IMR-90 (cell line): ENCODE data around the gene FARS2. TPM values are rescaled to one million over a fixed set of nuclear protein-coding genes. Genes with fewer than 3 reads are reported as not detected.

Experiments
- ATAC-seq: fragments of 200-7000 bp; cut with Tn5 transposase; 2 replicates; pipeline ENCODE4 v1.9.1; 2020; ENCODE audit warnings: low read depth, mild to moderate bottlenecking, moderate library complexity
- BruUV-seq: library from RNA; stranded (reverse); fragments of 400-500 nt; replicated peaks from 2 replicates; lab custom pipeline; 2021; lab: Mats Ljungman, UMichigan
- CTCF ChIA-PET: fragments of 300-600 bp; formaldehyde crosslinking; extraction: SDS; loops from one replicate; lab custom pipeline; 2021; ENCODE audit warnings: antibody characterized with exemption; lab: Yijun Ruan, JAX
- POLR2A ChIA-PET: fragments of 300-600 bp; sonication (Branson Sonifier 250); formaldehyde crosslinking; loops from one replicate; lab custom pipeline; 2022; ENCODE audit warnings: antibody characterized with exemption; ENCODE audit not compliant: unreplicated experiment; lab: Charles Lee
- DNase-seq: peaks from one replicate; pipeline ENCODE4 v3.0.0; 2013
- H2AFZ ChIP-seq: replicated peaks from 2 replicates; pipeline ENCODE3; 2013; ENCODE audit warnings: low read length, mild to moderate bottlenecking; ENCODE audit not compliant: poor library complexity
- H2AK5ac ChIP-seq: 2 replicates; pipeline ENCODE4 v1.6.1; 2013; ENCODE audit warnings: low read depth, low read length, inconsistent platforms
- H2AK9ac ChIP-seq: replicated peaks from 2 replicates; pipeline ENCODE3; 2013; ENCODE audit warnings: mild to moderate bottlenecking, low read depth, low read length, moderate library complexity; ENCODE audit not compliant: poor library complexity
- H2BK120ac ChIP-seq: 2 replicates; pipeline ENCODE4 v1.6.1; 2013; ENCODE audit warnings: low read depth, low read length, inconsistent platforms
- H2BK15ac ChIP-seq: 3 replicates; pipeline ENCODE4 v1.6.1; 2013; ENCODE audit warnings: low read depth, low read length, inconsistent platforms
- H2BK20ac ChIP-seq: 2 replicates; pipeline ENCODE4 v1.6.1; 2013; ENCODE audit warnings: low read depth, mild to moderate bottlenecking, inconsistent platforms, low read length, moderate library complexity
- H2BK5ac ChIP-seq: 2 replicates; pipeline ENCODE4 v1.6.1; 2013; ENCODE audit warnings: mild to moderate bottlenecking, low read depth, low read length, inconsistent platforms; ENCODE audit not compliant: poor library complexity, severe bottlenecking
- H3K14ac ChIP-seq: replicated peaks from 2 replicates; pipeline ENCODE4 v1.6.1; 2013; ENCODE audit warnings: low read depth, low read length, inconsistent platforms
- H3K18ac ChIP-seq: 2 replicates; pipeline ENCODE4 v1.6.1; 2013; ENCODE audit warnings: low read depth, low read length, control low read depth
- H3K23ac ChIP-seq: 2 replicates; pipeline ENCODE4 v1.6.1; 2013; ENCODE audit warnings: low read depth, low read length, inconsistent platforms
- H3K27ac ChIP-seq: 2 replicates; pipeline ENCODE4 v1.5.1; 2013; ENCODE audit warnings: mild to moderate bottlenecking, control low read depth, low read length; ENCODE audit not compliant: insufficient read depth
- H3K27me3 ChIP-seq: 2 replicates; pipeline ENCODE4 v1.6.1; 2013; ENCODE audit warnings: low read length; ENCODE audit not compliant: control insufficient read depth, insufficient read depth
- H3K36me3 ChIP-seq: 2 replicates; pipeline ENCODE4 v1.6.1; 2013; ENCODE audit warnings: low read length, mixed read lengths; ENCODE audit not compliant: control insufficient read depth, insufficient read depth
- H3K4ac ChIP-seq: 2 replicates; pipeline ENCODE4 v1.6.1; 2013; ENCODE audit warnings: low read depth, low read length, inconsistent platforms
- H3K4me1 ChIP-seq: 2 replicates; pipeline ENCODE4 v1.6.1; 2013; ENCODE audit warnings: low read length, mixed read lengths; ENCODE audit not compliant: control insufficient read depth, insufficient read depth
- H3K4me2 ChIP-seq: 2 replicates; pipeline ENCODE4 v1.6.1; 2013; ENCODE audit warnings: low read depth, mild to moderate bottlenecking, control low read depth, low read length, moderate library complexity
- H3K4me3 ChIP-seq: 2 replicates; pipeline ENCODE4 v1.5.1; 2013; ENCODE audit warnings: low read depth, mild to moderate bottlenecking, control low read depth, low read length, moderate library complexity; ENCODE audit not compliant: insufficient read depth
- H3K56ac ChIP-seq: 2 replicates; pipeline ENCODE4 v1.6.1; 2013; ENCODE audit warnings: low read length, inconsistent platforms; ENCODE audit not compliant: insufficient read depth; ENCODE audit errors: extremely low read depth
- H3K79me1 ChIP-seq, 2 experiments: 2 replicates each; pipeline ENCODE4 v1.6.1; 2013; ENCODE audit warnings: low read length in 2 of 2, inconsistent platforms in 1 of 2, low read depth in 1 of 2
- H3K9ac ChIP-seq: 2 replicates; pipeline ENCODE4 v1.6.1; 2013; ENCODE audit warnings: low read depth, low read length, control low read depth
- H3K9me1 ChIP-seq: 2 replicates; pipeline ENCODE4 v1.6.1; 2013; ENCODE audit warnings: low read length, inconsistent platforms; ENCODE audit not compliant: insufficient read depth
- H3K9me3 ChIP-seq: 2 replicates; pipeline ENCODE4 v1.6.1; 2013; ENCODE audit warnings: low read length; ENCODE audit not compliant: control insufficient read depth, insufficient read depth
- H4K20me1 ChIP-seq: 2 replicates; pipeline ENCODE4 v1.6.1; 2013; ENCODE audit warnings: low read length, inconsistent platforms; ENCODE audit not compliant: insufficient read depth
- H4K5ac ChIP-seq: 2 replicates; pipeline ENCODE4 v1.6.1; 2013; ENCODE audit warnings: mild to moderate bottlenecking, low read depth, low read length, control low read depth
- H4K8ac ChIP-seq, 2 experiments: 2 replicates each; pipeline ENCODE4 v1.6.1; 2013; ENCODE audit warnings: low read depth in 2 of 2, low read length in 2 of 2, control low read depth in 1 of 2, inconsistent platforms in 1 of 2
- H4K91ac ChIP-seq: 2 replicates; pipeline ENCODE4 v1.6.1; 2013; ENCODE audit warnings: low read depth, low read length, inconsistent platforms; ENCODE audit not compliant: insufficient read depth
- BHLHE40 ChIP-seq: fragments of 150-350 bp; IDR thresholded peaks from 2 replicates; pipeline ENCODE4 v1.6.1; 2016; ENCODE audit warnings: mild to moderate bottlenecking, low read depth, low read length
- CHD1 ChIP-seq: IDR thresholded peaks from 2 replicates; pipeline ENCODE4 v1.6.1; 2012; ENCODE audit warnings: low read depth, low read length, improper control_type of control experiment
- CTCF ChIP-seq: conservative IDR thresholded peaks from 2 replicates; pipeline ENCODE4 v1.5.1; 2012; ENCODE audit warnings: mild to moderate bottlenecking, low read depth, low read length, improper control_type of control experiment
- FOS ChIP-seq: fragments of 150-350 bp; IDR thresholded peaks from 2 replicates; pipeline ENCODE4 v1.6.1; 2016; ENCODE audit warnings: low read depth, low read length
- SMC3 ChIP-seq: fragments of 150-350 bp; IDR thresholded peaks from 2 replicates; pipeline ENCODE4 v1.6.1; 2016; ENCODE audit warnings: low read depth, mild to moderate bottlenecking, antibody characterized with exemption, low read length, moderate library complexity
- WGBS, 2 experiments: methylation state at CpG; one replicate each; pipeline versions ENCODE4 v1.1.5 to v1.1.7; 2013; ENCODE audit warnings: missing lambda C conversion rate in 2 of 2; ENCODE audit not compliant: insufficient read length in 1 of 2; ENCODE audit errors: extremely low coverage in 2 of 2; 5-methylcytosine and 5-hydroxymethylcytosine counted together
- dilution Hi-C: fragments of 300-500 bp; cut with HindIII; formaldehyde crosslinking; loops from one replicate; pipeline ENCODE4 v1.14.3; 2018; ENCODE audit warnings: low sequenced_read_pairs; ENCODE audit not compliant: unreplicated experiment
- in situ Hi-C: fragments of 300-500 bp; cut with MboI; formaldehyde crosslinking; loops from 3 replicates; pipeline ENCODE4 v1.14.3; 2019; ENCODE audit warnings: low sequenced_read_pairs, inconsistent platforms, mixed read lengths
- intact Hi-C: fragments of 100-400 bp; cut with micrococcal nuclease; formaldehyde crosslinking; loops from 2 replicates; pipeline ENCODE4 v1.10.0; 2022
- polyA plus RNA-seq, 3 experiments: library from polyadenylated mRNA; depleted of rRNA; stranded (reverse); fragments of >200 nt; gene quantifications; 2 replicates each; pipeline ENCODE4 v1.2.3, GENCODE V29; 2012; ENCODE audit warnings: low replicate concordance in 1 of 3
- total RNA-seq: library from RNA; depleted of rRNA; stranded (reverse); fragments of >200 nt; gene quantifications from 2 replicates; pipeline ENCODE4 v1.2.3, GENCODE V29; 2012

The FARS2 gene
- total and polyA plus RNA-seq, 2 of the 4 experiments (the other 2 are of a cell fraction), result 12.1 to 28.9 TPM

- no peak overlapping the region for H3K23ac ChIP-seq
- TF ChIP-seq CHD1 (no peak), CTCF (no peak), BHLHE40 (no peak), SMC3 (no peak), FOS (0 out of 2 replicates have a peak, but pooled peaks have one; percentile 3)
- ATAC-seq, result no peak
- no peak overlapping the region for H3K27ac ChIP-seq
- BruUV-seq, result no TSS peak
- POLR2A ChIA-PET, result no interaction called here
- H3K36me3 ChIP-seq, result no peaks in the 10 kb centered on the region
- no peak overlapping the region for H4K8ac ChIP-seq
- no peak overlapping the region for H2BK20ac ChIP-seq
- no CpG with 5 or more reads among the region's 2 CpGs for WGBS, 2 experiments
- dilution Hi-C loops, result no loop called here
- H3K9me1 ChIP-seq, result no peaks in the 10 kb centered on the region
- no peak overlapping the region for H3K14ac ChIP-seq
- H3K4me1 ChIP-seq, result no peaks in the 10 kb centered on the region
- H2BK5ac ChIP-seq, result no peak overlapping the region
- no peak overlapping the region for H3K9ac ChIP-seq
- no peaks in the 10 kb centered on the region for H3K79me1 ChIP-seq
- no peak overlapping the region for H2AK5ac ChIP-seq
- no peak overlapping the region for H2BK15ac ChIP-seq
- no peak overlapping the region for H2AK9ac ChIP-seq
- no peak overlapping the region for H3K4me3 ChIP-seq
- no peak overlapping the region for H2AFZ ChIP-seq
- no peak overlapping the region for H3K4me2 ChIP-seq
- H2BK120ac ChIP-seq, result no peak overlapping the region
- no peak overlapping the region for H4K91ac ChIP-seq
- H3K18ac ChIP-seq, result no peak overlapping the region
- H3K56ac ChIP-seq, result no peak overlapping the region
- CTCF ChIA-PET, result interaction anchor here (0.7 kb wide), 1 partner anchor 353 kb away, joined by 3 read pairs; no protein-coding TSS in a partner anchor
- H4K5ac ChIP-seq, result no peak overlapping the region
- H3K9me3 ChIP-seq, result no peaks in the 10 kb centered on the region
- in situ Hi-C loops, result no loop called here
- H3K27me3 ChIP-seq, result no peaks in the 10 kb centered on the region
- H3K4ac ChIP-seq, result no peak overlapping the region
- intact Hi-C loops, result no loop called here
- peak; percentile 31 for DNase-seq
- no peaks in the 10 kb centered on the region for H4K20me1 ChIP-seq
Observed at GRCh38 chr6:5763407-5763806, 502.1 kb downstream of the FARS2 start.
